ENCODE results near the gene CDK17. TPM values are rescaled to one million over a fixed set of nuclear protein-coding genes. Genes with fewer than 3 reads are reported as not detected.

Gene CDK17
- total and polyA plus RNA-seq, 9 of the 15 experiments (the other 6 are each of a cell fraction or from before 2014, with no cell fraction given), result 4.8 to 39.3 (median 21.6) TPM

DNA sequence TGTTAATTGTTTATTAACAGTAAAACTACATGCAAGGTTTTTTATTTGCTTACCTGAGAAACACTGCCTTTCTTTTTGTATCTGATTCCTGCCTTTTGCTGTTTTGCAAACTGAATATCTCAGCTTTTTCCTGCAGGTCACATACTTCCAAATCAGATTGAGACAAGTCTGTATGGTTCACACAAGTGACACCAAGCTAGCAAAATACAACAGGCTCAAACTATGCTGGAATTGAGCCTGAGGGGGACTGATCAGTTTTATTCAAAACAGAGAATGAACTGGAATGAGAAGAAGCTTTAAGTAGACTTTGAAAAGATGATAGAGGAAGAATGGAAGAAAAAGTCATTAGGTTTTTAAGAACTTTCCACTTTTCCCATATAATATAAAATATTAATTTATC is 12.2 kb upstream of the CDK17 start (continued):
- TF ChIP-seq, protein P1, sequence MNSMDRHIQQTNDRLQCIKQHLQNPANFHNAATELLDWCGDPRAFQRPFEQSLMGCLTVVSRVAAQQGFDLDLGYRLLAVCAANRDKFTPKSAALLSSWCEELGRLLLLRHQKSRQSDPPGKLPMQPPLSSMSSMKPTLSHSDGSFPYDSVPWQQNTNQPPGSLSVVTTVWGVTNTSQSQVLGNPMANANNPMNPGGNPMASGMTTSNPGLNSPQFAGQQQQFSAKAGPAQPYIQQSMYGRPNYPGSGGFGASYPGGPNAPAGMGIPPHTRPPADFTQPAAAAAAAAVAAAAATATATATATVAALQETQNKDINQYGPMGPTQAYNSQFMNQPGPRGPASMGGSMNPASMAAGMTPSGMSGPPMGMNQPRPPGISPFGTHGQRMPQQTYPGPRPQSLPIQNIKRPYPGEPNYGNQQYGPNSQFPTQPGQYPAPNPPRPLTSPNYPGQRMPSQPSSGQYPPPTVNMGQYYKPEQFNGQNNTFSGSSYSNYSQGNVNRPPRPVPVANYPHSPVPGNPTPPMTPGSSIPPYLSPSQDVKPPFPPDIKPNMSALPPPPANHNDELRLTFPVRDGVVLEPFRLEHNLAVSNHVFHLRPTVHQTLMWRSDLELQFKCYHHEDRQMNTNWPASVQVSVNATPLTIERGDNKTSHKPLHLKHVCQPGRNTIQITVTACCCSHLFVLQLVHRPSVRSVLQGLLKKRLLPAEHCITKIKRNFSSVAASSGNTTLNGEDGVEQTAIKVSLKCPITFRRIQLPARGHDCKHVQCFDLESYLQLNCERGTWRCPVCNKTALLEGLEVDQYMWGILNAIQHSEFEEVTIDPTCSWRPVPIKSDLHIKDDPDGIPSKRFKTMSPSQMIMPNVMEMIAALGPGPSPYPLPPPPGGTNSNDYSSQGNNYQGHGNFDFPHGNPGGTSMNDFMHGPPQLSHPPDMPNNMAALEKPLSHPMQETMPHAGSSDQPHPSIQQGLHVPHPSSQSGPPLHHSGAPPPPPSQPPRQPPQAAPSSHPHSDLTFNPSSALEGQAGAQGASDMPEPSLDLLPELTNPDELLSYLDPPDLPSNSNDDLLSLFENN (IDR thresholded peaks at IDR 0.05; ENCODE audit: low read depth in 2 of 2, low read length in 2 of 2), result no peak
- TF ChIP-seq SMAD3 (CRISPR knock-in tag; conservative IDR thresholded peaks at IDR 0.05), result no peak
- TF ChIP-seq ZNF197 (CRISPR knock-in tag; IDR thresholded peaks at IDR 0.05; ENCODE audit: low read depth), result no peak
- TF ChIP-seq TBP (optimal IDR thresholded peaks at IDR 0.05; ENCODE audit: low read depth, low read length), result no peak
- TF ChIP-seq, protein P2, sequence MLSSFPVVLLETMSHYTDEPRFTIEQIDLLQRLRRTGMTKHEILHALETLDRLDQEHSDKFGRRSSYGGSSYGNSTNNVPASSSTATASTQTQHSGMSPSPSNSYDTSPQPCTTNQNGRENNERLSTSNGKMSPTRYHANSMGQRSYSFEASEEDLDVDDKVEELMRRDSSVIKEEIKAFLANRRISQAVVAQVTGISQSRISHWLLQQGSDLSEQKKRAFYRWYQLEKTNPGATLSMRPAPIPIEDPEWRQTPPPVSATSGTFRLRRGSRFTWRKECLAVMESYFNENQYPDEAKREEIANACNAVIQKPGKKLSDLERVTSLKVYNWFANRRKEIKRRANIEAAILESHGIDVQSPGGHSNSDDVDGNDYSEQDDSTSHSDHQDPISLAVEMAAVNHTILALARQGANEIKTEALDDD (IDR thresholded peaks at IDR 0.05), result no peak
- TF ChIP-seq, protein P3, sequence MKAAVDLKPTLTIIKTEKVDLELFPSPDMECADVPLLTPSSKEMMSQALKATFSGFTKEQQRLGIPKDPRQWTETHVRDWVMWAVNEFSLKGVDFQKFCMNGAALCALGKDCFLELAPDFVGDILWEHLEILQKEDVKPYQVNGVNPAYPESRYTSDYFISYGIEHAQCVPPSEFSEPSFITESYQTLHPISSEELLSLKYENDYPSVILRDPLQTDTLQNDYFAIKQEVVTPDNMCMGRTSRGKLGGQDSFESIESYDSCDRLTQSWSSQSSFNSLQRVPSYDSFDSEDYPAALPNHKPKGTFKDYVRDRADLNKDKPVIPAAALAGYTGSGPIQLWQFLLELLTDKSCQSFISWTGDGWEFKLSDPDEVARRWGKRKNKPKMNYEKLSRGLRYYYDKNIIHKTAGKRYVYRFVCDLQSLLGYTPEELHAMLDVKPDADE (conservative IDR thresholded peaks at IDR 0.05; ENCODE audit: control insufficient read depth, low read depth, low read length), result no peak
- no peak for TF ChIP-seq BMI1 (IDR thresholded peaks at IDR 0.05; ENCODE audit: low read length)
- TF ChIP-seq DLX4 (CRISPR knock-in tag; IDR thresholded peaks at IDR 0.05), result no peak
- TF ChIP-seq, protein P4, sequence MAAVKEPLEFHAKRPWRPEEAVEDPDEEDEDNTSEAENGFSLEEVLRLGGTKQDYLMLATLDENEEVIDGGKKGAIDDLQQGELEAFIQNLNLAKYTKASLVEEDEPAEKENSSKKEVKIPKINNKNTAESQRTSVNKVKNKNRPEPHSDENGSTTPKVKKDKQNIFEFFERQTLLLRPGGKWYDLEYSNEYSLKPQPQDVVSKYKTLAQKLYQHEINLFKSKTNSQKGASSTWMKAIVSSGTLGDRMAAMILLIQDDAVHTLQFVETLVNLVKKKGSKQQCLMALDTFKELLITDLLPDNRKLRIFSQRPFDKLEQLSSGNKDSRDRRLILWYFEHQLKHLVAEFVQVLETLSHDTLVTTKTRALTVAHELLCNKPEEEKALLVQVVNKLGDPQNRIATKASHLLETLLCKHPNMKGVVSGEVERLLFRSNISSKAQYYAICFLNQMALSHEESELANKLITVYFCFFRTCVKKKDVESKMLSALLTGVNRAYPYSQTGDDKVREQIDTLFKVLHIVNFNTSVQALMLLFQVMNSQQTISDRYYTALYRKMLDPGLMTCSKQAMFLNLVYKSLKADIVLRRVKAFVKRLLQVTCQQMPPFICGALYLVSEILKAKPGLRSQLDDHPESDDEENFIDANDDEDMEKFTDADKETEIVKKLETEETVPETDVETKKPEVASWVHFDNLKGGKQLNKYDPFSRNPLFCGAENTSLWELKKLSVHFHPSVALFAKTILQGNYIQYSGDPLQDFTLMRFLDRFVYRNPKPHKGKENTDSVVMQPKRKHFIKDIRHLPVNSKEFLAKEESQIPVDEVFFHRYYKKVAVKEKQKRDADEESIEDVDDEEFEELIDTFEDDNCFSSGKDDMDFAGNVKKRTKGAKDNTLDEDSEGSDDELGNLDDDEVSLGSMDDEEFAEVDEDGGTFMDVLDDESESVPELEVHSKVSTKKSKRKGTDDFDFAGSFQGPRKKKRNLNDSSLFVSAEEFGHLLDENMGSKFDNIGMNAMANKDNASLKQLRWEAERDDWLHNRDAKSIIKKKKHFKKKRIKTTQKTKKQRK (IDR thresholded peaks at IDR 0.05; ENCODE audit: borderline replicate concordance, low read depth, low read length), result no peak

Data from K562 (cell line).